Endothelial cell (in vitro differentiated cells): Measurements from ENCODE around the gene JMJD6. TPM values are rescaled to one million over a fixed set of nuclear protein-coding genes. Genes with fewer than 3 reads are reported as not detected.
"Not testable (repeated sequence)": the region's sequence is repeated elsewhere in the genome, so short reads cannot be mapped to it uniquely, and the experiment has no call there.

Source experiments
- DNase-seq: peaks from one replicate; pipeline ENCODE4 v3.0.0; 2021; ENCODE audit warnings: low spot score
- H3K27ac Mint-ChIP-seq: one replicate; pipeline ENCODE4 v1.8.0; 2021; ENCODE audit warnings: mixed read lengths, inconsistent platforms; ENCODE audit not compliant: unreplicated experiment
- H3K27me3 Mint-ChIP-seq: one replicate; pipeline ENCODE4 v1.8.0; 2021; ENCODE audit warnings: mild to moderate bottlenecking, moderate library complexity, mixed read lengths, inconsistent platforms; ENCODE audit not compliant: unreplicated experiment
- H3K36me3 Mint-ChIP-seq: one replicate; pipeline ENCODE4 v1.8.0; 2021; ENCODE audit warnings: mild to moderate bottlenecking, low read depth, mixed read lengths, inconsistent platforms; ENCODE audit not compliant: unreplicated experiment
- H3K4me1 Mint-ChIP-seq: one replicate; pipeline ENCODE4 v1.8.0; 2021; ENCODE audit warnings: mild to moderate bottlenecking, mixed read lengths, inconsistent platforms; ENCODE audit not compliant: unreplicated experiment
- H3K4me3 Mint-ChIP-seq: one replicate; pipeline ENCODE4 v1.8.0; 2021; ENCODE audit warnings: mild to moderate bottlenecking, mixed read lengths, inconsistent platforms; ENCODE audit not compliant: unreplicated experiment
- H3K9me3 Mint-ChIP-seq: one replicate; pipeline ENCODE4 v1.8.0; 2021; ENCODE audit warnings: mixed read lengths, inconsistent platforms; ENCODE audit not compliant: unreplicated experiment
- total RNA-seq: library from RNA; stranded (reverse); fragmentation: NEBNext Ultra II Directional; extraction: Animal tissue kit (Norgen Biotek cat#: 25700); gene quantifications from one replicate; pipeline ENCODE4 v1.2.1, GENCODE V29; 2021; ENCODE audit not compliant: unreplicated experiment
- TF ChIP-seq, protein P1 (sequence below): fragments of 200-600 bp; sonication (generic); IDR thresholded peaks from one replicate; pipeline ENCODE4 v1.5.0; 2021; ENCODE audit warnings: antibody characterized with exemption; ENCODE audit not compliant: unreplicated experiment

JMJD6 gene
- total RNA-seq, 1 donor from 2014 or later = 25.6 TPM

DNA sequence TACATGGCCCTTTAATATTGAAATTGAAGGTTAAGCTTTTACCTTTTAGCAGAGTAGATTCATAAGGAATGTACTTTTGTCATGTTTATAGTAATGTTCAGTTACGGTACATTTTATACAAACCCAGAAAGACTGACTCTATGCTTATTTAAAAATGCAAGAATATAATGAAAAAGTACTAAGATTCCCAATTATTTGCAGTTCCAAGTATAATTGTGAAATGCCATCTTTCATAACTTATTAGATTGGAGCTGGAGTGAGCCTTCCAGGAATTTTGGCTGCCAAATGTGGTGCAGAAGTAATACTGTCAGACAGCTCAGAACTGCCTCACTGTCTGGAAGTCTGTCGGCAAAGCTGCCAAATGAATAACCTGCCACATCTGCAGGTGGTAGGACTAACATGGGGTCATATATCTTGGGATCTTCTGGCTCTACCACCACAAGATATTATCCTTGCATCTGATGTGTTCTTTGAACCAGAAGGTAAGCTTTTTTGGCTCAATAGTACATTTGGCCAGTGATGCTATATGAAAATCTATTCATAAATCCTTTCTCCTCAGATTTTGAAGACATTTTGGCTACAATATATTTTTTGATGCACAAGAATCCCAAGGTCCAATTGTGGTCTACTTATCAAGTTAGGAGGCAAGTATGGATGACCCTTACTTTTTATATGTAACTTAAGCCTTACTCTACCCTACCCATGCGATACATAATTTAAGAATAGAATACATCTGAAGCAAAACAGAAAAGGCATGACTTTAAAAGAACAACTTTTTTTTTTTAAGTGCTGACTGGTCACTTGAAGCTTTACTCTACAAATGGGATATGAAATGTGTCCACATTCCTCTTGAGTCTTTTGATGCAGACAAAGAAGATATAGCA is 6.6 kb upstream of the JMJD6 start:
- peaks cover 11% of the 10 kb centered on the region for H3K27me3 Mint-ChIP-seq
- H3K4me3 Mint-ChIP-seq = peak overlapping the region; percentile 66
- no peaks in the 10 kb centered on the region for H3K9me3 Mint-ChIP-seq
- H3K27ac Mint-ChIP-seq = peak overlapping the region; percentile 75
- DNase-seq = no peak
- TF ChIP-seq, protein P1, sequence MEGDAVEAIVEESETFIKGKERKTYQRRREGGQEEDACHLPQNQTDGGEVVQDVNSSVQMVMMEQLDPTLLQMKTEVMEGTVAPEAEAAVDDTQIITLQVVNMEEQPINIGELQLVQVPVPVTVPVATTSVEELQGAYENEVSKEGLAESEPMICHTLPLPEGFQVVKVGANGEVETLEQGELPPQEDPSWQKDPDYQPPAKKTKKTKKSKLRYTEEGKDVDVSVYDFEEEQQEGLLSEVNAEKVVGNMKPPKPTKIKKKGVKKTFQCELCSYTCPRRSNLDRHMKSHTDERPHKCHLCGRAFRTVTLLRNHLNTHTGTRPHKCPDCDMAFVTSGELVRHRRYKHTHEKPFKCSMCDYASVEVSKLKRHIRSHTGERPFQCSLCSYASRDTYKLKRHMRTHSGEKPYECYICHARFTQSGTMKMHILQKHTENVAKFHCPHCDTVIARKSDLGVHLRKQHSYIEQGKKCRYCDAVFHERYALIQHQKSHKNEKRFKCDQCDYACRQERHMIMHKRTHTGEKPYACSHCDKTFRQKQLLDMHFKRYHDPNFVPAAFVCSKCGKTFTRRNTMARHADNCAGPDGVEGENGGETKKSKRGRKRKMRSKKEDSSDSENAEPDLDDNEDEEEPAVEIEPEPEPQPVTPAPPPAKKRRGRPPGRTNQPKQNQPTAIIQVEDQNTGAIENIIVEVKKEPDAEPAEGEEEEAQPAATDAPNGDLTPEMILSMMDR = no peak
- H3K36me3 Mint-ChIP-seq = peaks cover 31% of the 10 kb centered on the region
- peaks cover 28% of the 10 kb centered on the region for H3K4me1 Mint-ChIP-seq

DNA sequence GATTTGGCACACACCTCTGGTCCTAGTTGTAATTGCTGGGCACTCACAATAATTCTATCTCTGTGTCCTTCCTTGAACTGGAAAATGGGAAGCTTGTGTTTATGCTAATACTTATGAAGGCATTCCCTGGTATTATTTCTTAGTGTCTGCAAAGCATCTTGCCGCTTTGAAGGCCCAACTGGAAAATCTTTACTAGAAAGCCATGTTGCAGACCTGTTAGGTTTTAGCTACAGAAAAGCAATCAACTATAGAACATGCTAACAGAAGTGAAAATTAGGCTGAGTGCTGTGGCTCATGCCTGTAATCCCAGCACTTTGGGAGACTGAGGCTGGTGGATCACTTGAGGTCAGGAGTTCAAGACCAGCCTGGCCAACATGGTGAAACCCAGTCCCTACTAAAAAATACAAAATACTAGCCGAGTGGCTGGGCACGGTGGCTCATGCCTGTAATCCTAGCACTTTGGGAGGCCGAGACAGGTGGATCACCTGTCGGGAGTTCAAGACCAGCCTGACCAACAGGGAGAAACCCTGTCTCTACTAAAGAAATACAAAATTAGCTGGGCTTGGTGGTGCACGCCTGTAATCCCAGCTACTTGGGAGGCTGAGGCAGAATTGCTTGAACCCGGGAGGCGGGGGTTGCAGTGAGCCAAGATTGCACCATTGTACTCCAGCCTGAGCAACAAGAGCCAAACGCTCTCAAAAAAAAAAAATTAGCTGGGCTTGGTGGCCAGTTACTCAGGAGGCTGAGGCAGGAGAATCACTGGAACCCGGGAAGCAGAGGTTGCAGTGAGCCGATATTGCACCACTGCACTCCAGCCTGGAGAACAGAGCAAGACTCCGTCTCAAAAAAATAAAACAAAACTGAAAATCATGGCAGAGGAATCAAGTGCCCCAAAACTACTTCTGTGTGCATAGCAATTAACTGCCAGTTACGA is 5.7 kb upstream of the JMJD6 start:
- H3K4me1 Mint-ChIP-seq = peaks cover 36% of the 10 kb centered on the region
- H3K9me3 Mint-ChIP-seq, DNase-seq, H3K4me3 Mint-ChIP-seq, H3K27ac Mint-ChIP-seq: not testable (repeated sequence)
- peaks cover 14% of the 10 kb centered on the region for H3K27me3 Mint-ChIP-seq
- H3K36me3 Mint-ChIP-seq = peaks cover 36% of the 10 kb centered on the region

DNA sequence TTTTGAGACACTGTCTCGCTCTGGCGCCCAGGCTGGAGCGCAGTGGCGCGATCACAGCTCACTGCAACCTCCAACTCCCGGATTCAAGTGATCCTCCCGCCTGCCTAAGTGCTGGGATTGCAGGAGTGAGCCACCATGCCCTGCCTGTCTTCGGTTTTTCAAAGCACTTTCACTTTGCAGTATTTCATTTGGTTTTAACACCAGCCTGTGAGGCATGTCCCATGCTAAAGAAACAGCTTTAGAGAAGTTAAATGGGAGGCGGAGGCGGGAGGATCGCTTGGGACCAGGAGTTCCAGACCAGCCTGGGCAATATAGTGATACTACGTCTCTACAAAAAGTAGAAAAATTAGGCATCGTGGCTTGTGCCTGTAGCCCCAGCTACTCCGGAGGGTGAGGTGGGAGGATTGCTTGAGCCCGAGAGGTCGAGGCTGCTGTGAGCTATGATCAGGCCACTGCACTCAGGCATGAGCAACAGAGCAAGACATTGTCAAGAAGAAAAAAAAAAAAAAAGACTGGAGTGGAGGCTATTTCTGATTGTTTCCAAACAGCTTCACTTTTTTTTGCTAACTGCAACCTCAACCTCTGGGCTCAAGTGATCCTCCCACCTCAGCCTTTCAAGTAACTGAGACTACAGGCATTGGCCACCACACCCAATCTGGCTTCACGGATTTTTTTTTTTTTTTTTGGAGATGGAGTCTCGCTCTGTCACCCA is 1.5 kb upstream of the JMJD6 start:
- peaks cover 15% of the 10 kb centered on the region for H3K4me1 Mint-ChIP-seq
- peaks cover 5% of the 10 kb centered on the region for H3K36me3 Mint-ChIP-seq
- H3K9me3 Mint-ChIP-seq = no peaks in the 10 kb centered on the region
- peaks cover 10% of the 10 kb centered on the region for H3K27me3 Mint-ChIP-seq
- H3K4me3 Mint-ChIP-seq = peak overlapping the region; percentile 95
- peak overlapping the region; percentile 97 for H3K27ac Mint-ChIP-seq
- no peak for DNase-seq
- TF ChIP-seq, protein P1 = no peak

DNA sequence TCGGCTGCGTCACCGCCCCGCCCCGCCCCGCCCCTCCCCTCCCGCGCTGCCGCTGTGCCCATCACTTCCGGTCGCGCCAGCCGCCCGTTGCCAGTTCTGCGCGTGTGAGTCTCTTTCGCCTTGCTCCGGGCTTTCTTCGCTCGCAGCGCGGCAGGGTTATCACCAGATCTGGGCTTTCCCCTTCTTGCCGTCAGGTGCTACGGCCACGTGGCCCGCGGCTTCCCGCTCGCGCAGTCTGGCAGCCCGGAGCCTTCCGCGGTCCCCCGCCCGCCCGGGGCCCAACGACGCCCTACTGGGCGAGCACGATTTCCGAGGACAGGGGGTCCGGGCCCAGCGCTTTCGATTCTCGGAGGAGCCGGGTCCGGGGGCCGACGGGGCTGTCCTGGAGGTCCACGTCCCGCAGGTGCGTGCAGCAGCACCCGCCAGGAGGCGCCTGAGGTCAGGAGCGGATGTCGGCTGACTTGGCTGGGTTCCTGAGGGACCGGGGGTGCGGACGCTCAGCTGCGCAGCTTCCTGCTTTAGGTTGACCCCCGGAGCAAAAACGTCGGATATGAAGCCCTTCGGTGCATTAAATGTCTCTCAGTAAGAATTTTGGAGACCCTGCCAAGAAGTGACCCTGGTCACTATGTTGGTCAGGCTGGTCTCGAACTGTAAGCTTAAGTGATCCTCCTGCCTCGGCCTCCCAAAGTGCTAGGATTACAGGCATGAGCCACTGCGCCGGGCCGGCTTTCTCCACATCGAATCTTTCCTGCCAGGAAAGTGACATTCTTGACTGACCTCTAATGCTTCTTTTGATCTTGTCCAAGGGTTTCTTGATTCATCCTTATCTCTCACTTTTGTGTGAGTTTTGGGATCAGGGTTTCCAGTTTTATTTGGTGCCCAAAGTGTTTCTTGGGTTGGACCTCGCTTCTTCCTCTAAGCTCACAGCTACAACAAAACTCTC is 641 bp upstream of the JMJD6 start, which contains the start of gene METTL23:
Gene METTL23 (plus strand): TSS at position 64 of the 943 bp plus-strand sequence. CDS start 2,872 bp downstream, outside the sequence.
- no peaks in the 10 kb centered on the region for H3K9me3 Mint-ChIP-seq
- H3K27ac Mint-ChIP-seq = peak within 1 kb of the TSS; percentile 97
- peak; percentile 83 for DNase-seq
- peaks cover 10% of the 10 kb centered on the region for H3K27me3 Mint-ChIP-seq
- peaks cover 7% of the 10 kb centered on the region for H3K36me3 Mint-ChIP-seq
- TF ChIP-seq, protein P1 = peak; percentile 57
- H3K4me3 Mint-ChIP-seq = peak within 1 kb of the TSS; percentile 95
- peaks cover 15% of the 10 kb centered on the region for H3K4me1 Mint-ChIP-seq
